Measurements from ENCODE around the gene PNMA8C. TPM values are rescaled to one million over a fixed set of nuclear protein-coding genes. Genes with fewer than 3 reads are reported as not detected.

PNMA8C gene
- total RNA-seq, 1 experiment from 2014 or later = not detected

DNA sequence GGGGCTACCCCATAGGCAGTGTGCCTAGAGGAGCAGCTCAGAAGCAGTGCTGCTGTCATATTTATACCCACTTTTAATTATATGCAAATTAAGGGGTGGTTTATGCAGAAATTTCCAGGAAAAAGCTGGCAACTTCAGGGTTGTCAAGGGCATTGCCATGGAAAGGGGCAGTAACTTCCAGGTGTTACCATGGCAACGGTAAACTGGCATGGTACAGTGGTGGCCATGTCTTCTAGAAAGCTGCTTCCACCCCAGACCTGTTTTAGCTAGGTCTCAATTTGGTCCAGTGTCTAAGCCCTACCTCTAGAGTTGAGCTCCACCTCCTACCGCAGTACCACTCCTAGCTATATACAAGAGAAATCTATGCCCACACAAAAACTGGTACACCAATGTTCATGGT lies 31.3 kb upstream of the PNMA8C start:
- no peak overlapping the region for H3K27ac Mint-ChIP-seq (ENCODE audit: unreplicated experiment)
- no peaks in the 10 kb centered on the region for H3K4me1 Mint-ChIP-seq (ENCODE audit: low read depth, unreplicated experiment)
- no peak overlapping the region for H3K4me3 Mint-ChIP-seq (ENCODE audit: low read depth, unreplicated experiment)
- H3K9me3 Mint-ChIP-seq (ENCODE audit: low read depth, unreplicated experiment) = no peaks in the 10 kb centered on the region
- no peaks in the 10 kb centered on the region for H3K36me3 Mint-ChIP-seq (ENCODE audit: insufficient read depth, unreplicated experiment)
- TF ChIP-seq, protein P1, sequence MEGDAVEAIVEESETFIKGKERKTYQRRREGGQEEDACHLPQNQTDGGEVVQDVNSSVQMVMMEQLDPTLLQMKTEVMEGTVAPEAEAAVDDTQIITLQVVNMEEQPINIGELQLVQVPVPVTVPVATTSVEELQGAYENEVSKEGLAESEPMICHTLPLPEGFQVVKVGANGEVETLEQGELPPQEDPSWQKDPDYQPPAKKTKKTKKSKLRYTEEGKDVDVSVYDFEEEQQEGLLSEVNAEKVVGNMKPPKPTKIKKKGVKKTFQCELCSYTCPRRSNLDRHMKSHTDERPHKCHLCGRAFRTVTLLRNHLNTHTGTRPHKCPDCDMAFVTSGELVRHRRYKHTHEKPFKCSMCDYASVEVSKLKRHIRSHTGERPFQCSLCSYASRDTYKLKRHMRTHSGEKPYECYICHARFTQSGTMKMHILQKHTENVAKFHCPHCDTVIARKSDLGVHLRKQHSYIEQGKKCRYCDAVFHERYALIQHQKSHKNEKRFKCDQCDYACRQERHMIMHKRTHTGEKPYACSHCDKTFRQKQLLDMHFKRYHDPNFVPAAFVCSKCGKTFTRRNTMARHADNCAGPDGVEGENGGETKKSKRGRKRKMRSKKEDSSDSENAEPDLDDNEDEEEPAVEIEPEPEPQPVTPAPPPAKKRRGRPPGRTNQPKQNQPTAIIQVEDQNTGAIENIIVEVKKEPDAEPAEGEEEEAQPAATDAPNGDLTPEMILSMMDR (IDR thresholded peaks at IDR 0.05; ENCODE audit: unreplicated experiment) = no peak
- peaks cover 58% of the 10 kb centered on the region for H3K27me3 Mint-ChIP-seq (ENCODE audit: unreplicated experiment)
- CTCF ChIA-PET = interaction anchor here (0.6 kb wide), 1 partner anchor 15 kb away, joined by 3 read pairs; no protein-coding TSS in a partner anchor
- intact Hi-C loops (cut with micrococcal nuclease; ENCODE audit: unreplicated experiment) = no loop called here
- no TSS peak for BruUV-seq (replicated peaks)
- DNase-seq = no peak

DNA sequence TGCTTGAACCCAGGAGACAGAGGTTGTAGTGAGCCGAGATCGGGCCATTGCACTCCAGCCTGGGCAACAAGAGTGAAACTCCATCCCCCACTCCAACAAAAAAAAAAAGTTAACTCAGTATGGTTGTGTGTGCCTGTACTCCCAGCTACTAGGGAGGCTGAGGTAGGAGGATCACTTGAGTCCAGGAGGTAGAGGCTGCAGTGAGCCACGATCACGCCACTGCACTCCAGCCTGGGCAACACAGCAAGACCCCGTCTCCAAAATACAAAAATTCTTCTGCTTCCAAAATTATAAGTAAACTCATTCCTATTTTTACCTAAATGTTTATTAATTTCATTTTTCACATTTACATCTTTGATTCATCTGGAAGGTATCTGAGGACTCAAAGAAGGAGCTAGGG lies 28.2 kb upstream of the PNMA8C start:
- no peaks in the 10 kb centered on the region for H3K9me3 Mint-ChIP-seq (ENCODE audit: low read depth, unreplicated experiment)
- H3K27me3 Mint-ChIP-seq (ENCODE audit: unreplicated experiment) = peaks cover 64% of the 10 kb centered on the region
- BruUV-seq (replicated peaks) = no TSS peak
- H3K4me3 Mint-ChIP-seq (ENCODE audit: low read depth, unreplicated experiment) = no peak overlapping the region
- H3K36me3 Mint-ChIP-seq (ENCODE audit: insufficient read depth, unreplicated experiment) = no peaks in the 10 kb centered on the region
- intact Hi-C loops (cut with micrococcal nuclease; ENCODE audit: unreplicated experiment) = no loop called here
- TF ChIP-seq, protein P1 (IDR thresholded peaks at IDR 0.05; ENCODE audit: unreplicated experiment) = no peak
- CTCF ChIA-PET = interaction anchor here (0.6 kb wide), 1 partner anchor 35 kb away, joined by 4 read pairs; no protein-coding TSS in a partner anchor
- H3K4me1 Mint-ChIP-seq (ENCODE audit: low read depth, unreplicated experiment) = no peaks in the 10 kb centered on the region
- DNase-seq = no peak
- no peak overlapping the region for H3K27ac Mint-ChIP-seq (ENCODE audit: unreplicated experiment)

DNA sequence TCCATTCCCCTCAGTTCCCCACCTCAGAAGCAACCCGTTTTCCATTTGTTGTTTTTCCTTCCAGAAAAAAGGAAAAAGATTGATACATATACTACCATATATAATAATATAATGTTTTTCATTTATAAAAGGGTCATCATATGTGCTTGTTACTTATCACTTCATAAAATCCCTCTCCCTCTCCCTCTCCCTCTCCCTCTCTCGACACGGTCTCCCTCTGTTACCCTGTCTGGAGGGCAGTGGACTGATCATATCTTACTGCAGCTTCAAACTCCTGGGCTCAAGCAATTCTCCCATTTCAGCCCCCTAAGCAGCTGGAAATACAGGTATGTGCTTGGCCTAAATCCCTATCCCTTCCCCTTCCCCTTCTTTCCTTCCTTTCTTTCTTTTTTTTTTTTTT lies 25.5 kb upstream of the PNMA8C start:
- no peak overlapping the region for H3K27ac Mint-ChIP-seq (ENCODE audit: unreplicated experiment)
- DNase-seq = no peak
- no TSS peak for BruUV-seq (replicated peaks)
- H3K36me3 Mint-ChIP-seq (ENCODE audit: insufficient read depth, unreplicated experiment) = no peaks in the 10 kb centered on the region
- H3K4me3 Mint-ChIP-seq (ENCODE audit: low read depth, unreplicated experiment) = no peak overlapping the region
- peaks cover 83% of the 10 kb centered on the region for H3K27me3 Mint-ChIP-seq (ENCODE audit: unreplicated experiment)
- intact Hi-C loops (cut with micrococcal nuclease; ENCODE audit: unreplicated experiment) = no loop called here
- H3K9me3 Mint-ChIP-seq (ENCODE audit: low read depth, unreplicated experiment) = peaks cover 5% of the 10 kb centered on the region
- H3K4me1 Mint-ChIP-seq (ENCODE audit: low read depth, unreplicated experiment) = no peaks in the 10 kb centered on the region
- CTCF ChIA-PET = interaction anchor here (0.6 to 0.8 kb wide), 4 partner anchors 55 to 231 kb away, joined by 4 to 7 read pairs (median 4); no protein-coding TSS in a partner anchor
- TF ChIP-seq, protein P1 (IDR thresholded peaks at IDR 0.05; ENCODE audit: unreplicated experiment) = no peak

DNA sequence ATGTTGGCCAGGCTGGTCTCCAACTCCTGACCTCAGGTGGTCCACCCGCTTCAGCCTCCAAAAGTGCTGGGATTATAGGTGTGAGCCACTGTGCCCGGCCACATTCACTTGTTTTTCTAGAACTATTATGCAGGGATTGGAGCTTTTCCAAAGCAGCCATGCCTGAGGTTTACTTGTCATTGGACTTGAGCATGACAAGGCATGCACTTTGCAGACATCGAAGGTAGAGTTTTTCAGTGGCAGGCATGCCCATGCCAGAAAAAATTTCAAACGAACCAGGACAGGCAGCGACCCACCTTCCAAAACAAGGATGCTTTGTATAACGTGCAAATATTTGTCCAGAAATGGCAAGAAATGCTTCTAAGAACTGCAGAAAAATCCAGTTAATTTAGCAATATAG lies 24.9 kb upstream of the PNMA8C start:
- Mint-ChIP-seq H3K36me3 (ENCODE audit: insufficient read depth, unreplicated experiment) (no peaks in the 10 kb centered on the region), H3K27me3 (ENCODE audit: unreplicated experiment) (peaks cover 88% of the 10 kb centered on the region), H3K9me3 (ENCODE audit: low read depth, unreplicated experiment) (peaks cover 5% of the 10 kb centered on the region), H3K4me3 (ENCODE audit: low read depth, unreplicated experiment) (no peak overlapping the region), H3K27ac (ENCODE audit: unreplicated experiment) (no peak overlapping the region), H3K4me1 (ENCODE audit: low read depth, unreplicated experiment) (no peaks in the 10 kb centered on the region)
- BruUV-seq (replicated peaks) = no TSS peak
- intact Hi-C loops (cut with micrococcal nuclease; ENCODE audit: unreplicated experiment) = no loop called here
- CTCF ChIA-PET = no interaction called here
- no peak for DNase-seq
- TF ChIP-seq, protein P1 (IDR thresholded peaks at IDR 0.05; ENCODE audit: unreplicated experiment) = no peak

All from Calu3 (cell line).